NB4 (cell line): ENCODE results near the gene TMEM220.

Source experiments
- DNase-seq: peaks from one replicate; pipeline ENCODE4 v3.0.0; 2010; ENCODE audit warnings: low read depth
- H3K4me3 ChIP-seq: one replicate; pipeline ENCODE4 v1.5.1; 2011; ENCODE audit warnings: mild to moderate bottlenecking, low read depth, low read length, moderate library complexity
- CTCF ChIP-seq: IDR thresholded peaks from one replicate; pipeline ENCODE4 v1.5.1; 2012; ENCODE audit warnings: low read depth, low read length
- MYC ChIP-seq: IDR thresholded peaks from 2 replicates; pipeline ENCODE4 v1.6.1; 2011; ENCODE audit warnings: low read depth, low read length
- POLR2A ChIP-seq: IDR thresholded peaks from 2 replicates; pipeline ENCODE4 v1.6.1; 2011; ENCODE audit warnings: mild to moderate bottlenecking; ENCODE audit not compliant: insufficient read length; ENCODE audit errors: extremely low read depth
- TF ChIP-seq, protein P1 (sequence below): IDR thresholded peaks from 2 replicates; pipeline ENCODE4 v1.6.1; 2011; ENCODE audit warnings: low read depth, low read length

The TMEM220 gene

GRCh38 chr17:10664571-10664970, 65.3 kb downstream of the TMEM220 start:
- TF ChIP-seq, protein P1, sequence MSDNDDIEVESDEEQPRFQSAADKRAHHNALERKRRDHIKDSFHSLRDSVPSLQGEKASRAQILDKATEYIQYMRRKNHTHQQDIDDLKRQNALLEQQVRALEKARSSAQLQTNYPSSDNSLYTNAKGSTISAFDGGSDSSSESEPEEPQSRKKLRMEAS: no peak
- TF ChIP-seq CTCF: no peak
- no peak for TF ChIP-seq POLR2A
- no peak for TF ChIP-seq MYC
- no peak for DNase-seq
- no peak overlapping the region for H3K4me3 ChIP-seq
